K562 (cell line): Measurements from ENCODE around the gene TSHZ1. TPM values are rescaled to one million over a fixed set of nuclear protein-coding genes. Genes with fewer than 3 reads are reported as not detected.

Experiments
- ATF1 ChIP-seq, 2 experiments: fragments of 450-650 bp in 1 of 2; IDR thresholded peaks; 2 replicates each; pipeline ENCODE4 v1.6.1; 2016; ENCODE audit warnings: missing compliant biosample characterization in 1 of 2, missing genetic modification characterization in 1 of 2
- CHD4 ChIP-seq: fragments of 200-600 bp; sonication (generic); IDR thresholded peaks from 3 replicates; pipeline ENCODE4 v1.6.1; 2012; ENCODE audit warnings: low read depth, mild to moderate bottlenecking, mixed read lengths, low read length, inconsistent platforms; ENCODE audit not compliant: insufficient read depth, insufficient replicate concordance, poor library complexity, severe bottlenecking
- DMBX1 ChIP-seq: fragments of 250-450 bp; sonication (Bioruptor Pico); IDR thresholded peaks from 2 replicates; pipeline ENCODE4 v1.8.0; 2022; ENCODE audit warnings: inconsistent platforms, mild to moderate bottlenecking, moderate library complexity, borderline replicate concordance
- NFIC ChIP-seq: fragments of 450-650 bp; IDR thresholded peaks from 2 replicates; pipeline ENCODE4 v1.6.1; 2017; ENCODE audit warnings: mild to moderate bottlenecking, inconsistent platforms
- PHB2 ChIP-seq: fragments of 450-650 bp; IDR thresholded peaks from 2 replicates; pipeline ENCODE4 v1.6.1; 2017; ENCODE audit warnings: low read depth
- polyA plus RNA-seq, 8 experiments: library from polyadenylated mRNA; depleted of rRNA in 4 of 8; stranded (reverse) in 5 of 8; unstranded in 3 of 8; fragments of >200 nt; fragmentation: Nextera tagmentation in 2 of 8; fragmentation: Illumina TruSeq in 1 of 8; extraction: Ambion mirVana in 2 of 8; extraction: Trizol in 1 of 8; gene quantifications; 2 replicates each; pipeline versions ENCODE4 v1.2.1 to v1.2.3, GENCODE V29; 2011 to 2014; ENCODE audit warnings: inconsistent platforms in 1 of 8, missing spikeins in 1 of 8
- total RNA-seq, 7 experiments: library from RNA; depleted of rRNA in 6 of 7; stranded (reverse); fragments of >200 nt in 6 of 7; fragmentation: Illumina TruSeq in 2 of 7; extraction: Trizol in 2 of 7; gene quantifications; 2 replicates each; pipeline versions ENCODE4 v1.2.1 to v1.2.3, GENCODE V29; 2011 to 2021; ENCODE audit warnings: low replicate concordance in 1 of 7
- TF ChIP-seq, protein P1 (sequence below): IDR thresholded peaks from 3 replicates; pipeline ENCODE4 v1.6.1; 2011; ENCODE audit warnings: borderline replicate concordance, mild to moderate bottlenecking, moderate library complexity; ENCODE audit not compliant: insufficient read length; ENCODE audit errors: extremely low read depth
- TF ChIP-seq, protein P2 (sequence below): fragments of 450-650 bp; IDR thresholded peaks from 2 replicates; pipeline ENCODE4 v1.6.1; 2016; ENCODE audit warnings: low read depth

The TSHZ1 gene
- total and polyA plus RNA-seq, 9 of the 15 experiments (the other 6 are each of a cell fraction or from before 2014, with no cell fraction given), result 1.1 to 7.2 (median 2.7) TPM

DNA sequence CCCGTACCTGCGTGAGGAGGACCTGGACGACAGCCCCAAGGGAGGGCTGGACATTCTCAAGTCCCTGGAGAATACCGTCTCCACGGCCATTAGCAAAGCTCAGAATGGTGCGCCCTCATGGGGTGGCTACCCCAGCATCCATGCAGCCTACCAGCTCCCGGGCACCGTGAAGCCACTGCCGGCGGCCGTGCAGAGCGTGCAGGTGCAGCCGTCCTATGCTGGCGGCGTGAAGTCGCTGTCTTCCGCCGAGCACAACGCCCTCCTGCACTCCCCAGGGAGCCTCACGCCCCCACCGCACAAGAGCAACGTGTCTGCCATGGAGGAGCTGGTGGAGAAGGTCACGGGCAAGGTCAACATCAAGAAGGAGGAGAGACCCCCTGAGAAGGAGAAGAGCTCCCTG lies 76.4 kb downstream of the TSHZ1 start (continued):
- TF ChIP-seq PHB2 (no peak), CHD4 (no peak), DMBX1 (CRISPR knock-in tag) (no peak), NFIC (no peak), ATF1 (CRISPR knock-in tag; IDR thresholded peaks at IDR 0.05) (no peak), ATF1 (tag; IDR thresholded peaks at IDR 0.05) (no peak)
- TF ChIP-seq, protein P1, sequence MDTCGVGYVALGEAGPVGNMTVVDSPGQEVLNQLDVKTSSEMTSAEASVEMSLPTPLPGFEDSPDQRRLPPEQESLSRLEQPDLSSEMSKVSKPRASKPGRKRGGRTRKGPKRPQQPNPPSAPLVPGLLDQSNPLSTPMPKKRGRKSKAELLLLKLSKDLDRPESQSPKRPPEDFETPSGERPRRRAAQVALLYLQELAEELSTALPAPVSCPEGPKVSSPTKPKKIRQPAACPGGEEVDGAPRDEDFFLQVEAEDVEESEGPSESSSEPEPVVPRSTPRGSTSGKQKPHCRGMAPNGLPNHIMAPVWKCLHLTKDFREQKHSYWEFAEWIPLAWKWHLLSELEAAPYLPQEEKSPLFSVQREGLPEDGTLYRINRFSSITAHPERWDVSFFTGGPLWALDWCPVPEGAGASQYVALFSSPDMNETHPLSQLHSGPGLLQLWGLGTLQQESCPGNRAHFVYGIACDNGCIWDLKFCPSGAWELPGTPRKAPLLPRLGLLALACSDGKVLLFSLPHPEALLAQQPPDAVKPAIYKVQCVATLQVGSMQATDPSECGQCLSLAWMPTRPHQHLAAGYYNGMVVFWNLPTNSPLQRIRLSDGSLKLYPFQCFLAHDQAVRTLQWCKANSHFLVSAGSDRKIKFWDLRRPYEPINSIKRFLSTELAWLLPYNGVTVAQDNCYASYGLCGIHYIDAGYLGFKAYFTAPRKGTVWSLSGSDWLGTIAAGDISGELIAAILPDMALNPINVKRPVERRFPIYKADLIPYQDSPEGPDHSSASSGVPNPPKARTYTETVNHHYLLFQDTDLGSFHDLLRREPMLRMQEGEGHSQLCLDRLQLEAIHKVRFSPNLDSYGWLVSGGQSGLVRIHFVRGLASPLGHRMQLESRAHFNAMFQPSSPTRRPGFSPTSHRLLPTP, result no peak
- TF ChIP-seq, protein P2, sequence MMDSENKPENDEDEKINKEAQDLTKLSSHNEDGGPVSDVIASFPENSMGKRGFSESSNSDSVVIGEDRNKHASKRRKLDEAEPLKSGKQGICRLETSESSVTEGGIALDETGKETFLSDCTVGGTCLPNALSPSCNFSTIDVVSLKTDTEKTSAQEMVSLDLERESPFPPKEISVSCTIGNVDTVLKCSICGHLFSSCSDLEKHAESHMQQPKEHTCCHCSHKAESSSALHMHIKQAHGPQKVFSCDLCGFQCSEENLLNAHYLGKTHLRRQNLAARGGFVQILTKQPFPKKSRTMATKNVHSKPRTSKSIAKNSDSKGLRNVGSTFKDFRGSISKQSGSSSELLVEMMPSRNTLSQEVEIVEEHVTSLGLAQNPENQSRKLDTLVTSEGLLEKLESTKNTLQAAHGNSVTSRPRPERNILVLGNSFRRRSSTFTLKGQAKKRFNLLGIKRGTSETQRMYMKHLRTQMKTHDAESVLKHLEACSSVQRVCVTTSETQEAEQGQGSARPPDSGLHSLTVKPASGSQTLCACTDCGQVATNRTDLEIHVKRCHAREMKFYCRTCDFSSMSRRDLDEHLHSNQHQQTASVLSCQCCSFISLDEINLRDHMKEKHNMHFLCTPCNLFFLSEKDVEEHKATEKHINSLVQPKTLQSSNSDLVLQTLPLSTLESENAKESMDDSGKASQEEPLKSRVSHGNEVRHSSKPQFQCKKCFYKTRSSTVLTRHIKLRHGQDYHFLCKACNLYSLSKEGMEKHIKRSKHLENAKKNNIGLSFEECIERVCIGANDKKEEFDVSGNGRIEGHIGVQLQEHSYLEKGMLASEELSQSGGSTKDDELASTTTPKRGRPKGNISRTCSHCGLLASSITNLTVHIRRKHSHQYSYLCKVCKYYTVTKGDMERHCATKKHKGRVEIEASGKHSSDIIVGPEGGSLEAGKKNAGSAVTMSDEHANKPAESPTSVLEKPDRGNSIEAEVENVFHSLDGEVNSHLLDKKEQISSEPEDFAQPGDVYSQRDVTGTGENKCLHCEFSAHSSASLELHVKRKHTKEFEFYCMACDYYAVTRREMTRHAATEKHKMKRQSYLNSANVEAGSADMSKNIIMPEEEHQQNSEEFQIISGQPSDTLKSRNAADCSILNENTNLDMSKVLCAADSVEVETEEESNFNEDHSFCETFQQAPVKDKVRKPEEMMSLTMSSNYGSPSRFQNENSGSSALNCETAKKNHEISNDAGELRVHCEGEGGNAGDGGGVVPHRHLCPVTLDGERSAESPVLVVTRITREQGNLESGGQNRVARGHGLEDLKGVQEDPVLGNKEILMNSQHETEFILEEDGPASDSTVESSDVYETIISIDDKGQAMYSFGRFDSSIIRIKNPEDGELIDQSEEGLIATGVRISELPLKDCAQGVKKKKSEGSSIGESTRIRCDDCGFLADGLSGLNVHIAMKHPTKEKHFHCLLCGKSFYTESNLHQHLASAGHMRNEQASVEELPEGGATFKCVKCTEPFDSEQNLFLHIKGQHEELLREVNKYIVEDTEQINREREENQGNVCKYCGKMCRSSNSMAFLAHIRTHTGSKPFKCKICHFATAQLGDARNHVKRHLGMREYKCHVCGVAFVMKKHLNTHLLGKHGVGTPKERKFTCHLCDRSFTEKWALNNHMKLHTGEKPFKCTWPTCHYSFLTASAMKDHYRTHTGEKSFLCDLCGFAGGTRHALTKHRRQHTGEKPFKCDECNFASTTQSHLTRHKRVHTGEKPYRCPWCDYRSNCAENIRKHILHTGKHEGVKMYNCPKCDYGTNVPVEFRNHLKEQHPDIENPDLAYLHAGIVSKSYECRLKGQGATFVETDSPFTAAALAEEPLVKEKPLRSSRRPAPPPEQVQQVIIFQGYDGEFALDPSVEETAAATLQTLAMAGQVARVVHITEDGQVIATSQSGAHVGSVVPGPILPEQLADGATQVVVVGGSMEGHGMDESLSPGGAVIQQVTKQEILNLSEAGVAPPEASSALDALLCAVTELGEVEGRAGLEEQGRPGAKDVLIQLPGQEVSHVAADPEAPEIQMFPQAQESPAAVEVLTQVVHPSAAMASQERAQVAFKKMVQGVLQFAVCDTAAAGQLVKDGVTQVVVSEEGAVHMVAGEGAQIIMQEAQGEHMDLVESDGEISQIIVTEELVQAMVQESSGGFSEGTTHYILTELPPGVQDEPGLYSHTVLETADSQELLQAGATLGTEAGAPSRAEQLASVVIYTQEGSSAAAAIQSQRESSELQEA, result no peak
